H9 (cell line): ENCODE measurements around the gene MGAT4B. TPM values are rescaled to one million over a fixed set of nuclear protein-coding genes. Genes with fewer than 3 reads are reported as not detected.

ENCODE experiments used
- DNase-seq: peaks from one replicate; pipeline ENCODE4 v3.0.0-alpha.2; 2017
- H2AFZ ChIP-seq: one replicate; pipeline ENCODE4 v1.6.1; 2013; ENCODE audit warnings: mild to moderate bottlenecking, low read length, control low read depth, moderate library complexity
- H2AK5ac ChIP-seq: 2 replicates; pipeline ENCODE4 v1.6.1; 2013; ENCODE audit warnings: low read length, control low read depth, mixed read lengths; ENCODE audit not compliant: insufficient read length
- H2BK120ac ChIP-seq: one replicate; pipeline ENCODE4 v1.6.1; 2013; ENCODE audit warnings: low read depth, mild to moderate bottlenecking, low read length, control low read depth, inconsistent platforms; ENCODE audit not compliant: poor library complexity, severe bottlenecking
- H2BK12ac ChIP-seq: 2 replicates; pipeline ENCODE4 v1.6.1; 2013; ENCODE audit warnings: low read length, control low read depth, mixed read lengths, low read depth; ENCODE audit not compliant: insufficient read length
- H2BK15ac ChIP-seq: 2 replicates; pipeline ENCODE4 v1.6.1; 2013; ENCODE audit warnings: low read depth, low read length, control low read depth
- H2BK20ac ChIP-seq: one replicate; pipeline ENCODE4 v1.6.1; 2013; ENCODE audit warnings: low read depth, mild to moderate bottlenecking, low read length, control low read depth, inconsistent platforms; ENCODE audit not compliant: poor library complexity, severe bottlenecking
- H2BK5ac ChIP-seq: 2 replicates; pipeline ENCODE4 v1.6.1; 2013; ENCODE audit warnings: low read length, control low read depth, mixed read lengths; ENCODE audit not compliant: insufficient read length
- H3K14ac ChIP-seq: 2 replicates; pipeline ENCODE4 v1.6.1; 2013; ENCODE audit warnings: low read length, control low read depth; ENCODE audit not compliant: insufficient read depth
- H3K18ac ChIP-seq: 2 replicates; pipeline ENCODE4 v1.6.1; 2013; ENCODE audit warnings: low read depth, mild to moderate bottlenecking, mixed read lengths, low read length, control low read depth; ENCODE audit not compliant: insufficient read length
- H3K23ac ChIP-seq: 2 replicates; pipeline ENCODE4 v1.6.1; 2013; ENCODE audit warnings: low read length, control low read depth, mixed read lengths, low read depth; ENCODE audit not compliant: insufficient read length
- H3K23me2 ChIP-seq: 2 replicates; pipeline ENCODE4 v1.6.1; 2013; ENCODE audit warnings: low read depth, mild to moderate bottlenecking, mixed read lengths, low read length, control low read depth; ENCODE audit not compliant: insufficient read length, poor library complexity, severe bottlenecking
- H3K27ac ChIP-seq: 2 replicates; pipeline ENCODE4 v1.5.1; 2013; ENCODE audit warnings: low read length, control low read depth, mixed read lengths, low read depth; ENCODE audit not compliant: insufficient read length
- H3K27me3 ChIP-seq: 2 replicates; pipeline ENCODE4 v1.6.1; 2013; ENCODE audit warnings: low read length, control low read depth, inconsistent platforms; ENCODE audit not compliant: insufficient read depth
- H3K4ac ChIP-seq: 2 replicates; pipeline ENCODE4 v1.6.1; 2013; ENCODE audit warnings: low read depth, mild to moderate bottlenecking, control low read depth, inconsistent platforms, low read length, moderate library complexity
- H3K4me1 ChIP-seq: 2 replicates; pipeline ENCODE4 v1.6.1; 2013; ENCODE audit warnings: low read length, control low read depth, inconsistent platforms; ENCODE audit not compliant: insufficient read depth
- H3K4me2 ChIP-seq: 2 replicates; pipeline ENCODE4 v1.6.1; 2013; ENCODE audit warnings: low read length, control low read depth, mixed read lengths; ENCODE audit not compliant: insufficient read length, insufficient read depth
- H3K56ac ChIP-seq: 2 replicates; pipeline ENCODE4 v1.6.1; 2013; ENCODE audit warnings: low read depth, mild to moderate bottlenecking, mixed read lengths, low read length, control low read depth; ENCODE audit not compliant: insufficient read length
- H3K79me1 ChIP-seq: 2 replicates; pipeline ENCODE4 v1.6.1; 2013; ENCODE audit warnings: low read depth, mild to moderate bottlenecking, moderate library complexity, low read length, control low read depth, inconsistent platforms; ENCODE audit not compliant: insufficient read depth, poor library complexity, severe bottlenecking
- H3K79me2 ChIP-seq: 2 replicates; pipeline ENCODE4 v1.6.1; 2013; ENCODE audit warnings: low read length, control low read depth, inconsistent platforms; ENCODE audit not compliant: insufficient read depth
- H3K9ac ChIP-seq: 2 replicates; pipeline ENCODE4 v1.6.1; 2013; ENCODE audit warnings: low read length, control low read depth, mixed read lengths; ENCODE audit not compliant: insufficient read length; ENCODE audit errors: extremely low read depth
- H3K9me3 ChIP-seq: one replicate; pipeline ENCODE4 v1.6.1; 2013; ENCODE audit warnings: low read depth, low read length, inconsistent platforms; ENCODE audit not compliant: control insufficient read depth
- H3T11ph ChIP-seq: one replicate; pipeline ENCODE4 v1.6.1; 2013; ENCODE audit warnings: mild to moderate bottlenecking, low read length, control low read depth, inconsistent platforms
- H4K20me1 ChIP-seq: one replicate; pipeline ENCODE4 v1.6.1; 2013; ENCODE audit not compliant: control insufficient read depth, insufficient read length, insufficient read depth
- H4K5ac ChIP-seq: 2 replicates; pipeline ENCODE4 v1.6.1; 2013; ENCODE audit warnings: low read depth, mild to moderate bottlenecking, mixed read lengths, low read length, control low read depth; ENCODE audit not compliant: insufficient read length
- H4K8ac ChIP-seq: replicated peaks from 2 replicates; pipeline ENCODE4 v1.6.1; 2013; ENCODE audit warnings: low read length, control low read depth, mixed read lengths, low read depth; ENCODE audit not compliant: insufficient read length
- H4K91ac ChIP-seq: 2 replicates; pipeline ENCODE4 v1.6.1; 2013; ENCODE audit warnings: low read depth, mild to moderate bottlenecking, moderate library complexity, mixed read lengths, low read length, control low read depth; ENCODE audit not compliant: insufficient read length
- H3K27ac Mint-ChIP-seq, 3 experiments: 2 replicates in 2 of 3; 3 replicates in 1 of 3; pipeline ENCODE4 v1.8.0; 2020 to 2021; ENCODE audit warnings: mixed read lengths in 3 of 3, mild to moderate bottlenecking in 1 of 3, moderate library complexity in 1 of 3
- H3K27me3 Mint-ChIP-seq: 2 replicates; pipeline ENCODE4 v1.8.0; 2021; ENCODE audit warnings: low read depth, mild to moderate bottlenecking, moderate library complexity, mixed read lengths
- H3K36me3 Mint-ChIP-seq, 3 experiments: 2 replicates in 2 of 3; 3 replicates in 1 of 3; pipeline ENCODE4 v1.8.0; 2020 to 2021; ENCODE audit warnings: low read depth in 3 of 3, mixed read lengths in 3 of 3; ENCODE audit not compliant: insufficient read depth in 1 of 3
- H3K4me1 Mint-ChIP-seq, 2 experiments: 2 replicates each; pipeline ENCODE4 v1.8.0; 2020; ENCODE audit warnings: mixed read lengths in 2 of 2
- H3K4me3 Mint-ChIP-seq, 2 experiments: 2 replicates in 1 of 2; 3 replicates in 1 of 2; pipeline ENCODE4 v1.8.0; 2020 to 2021; ENCODE audit warnings: mild to moderate bottlenecking in 2 of 2, mixed read lengths in 2 of 2, moderate library complexity in 1 of 2
- H3K9me3 Mint-ChIP-seq, 2 experiments: 2 replicates in 1 of 2; 3 replicates in 1 of 2; pipeline ENCODE4 v1.8.0; 2020; ENCODE audit warnings: mild to moderate bottlenecking in 2 of 2, mixed read lengths in 2 of 2, moderate library complexity in 1 of 2
- CTCF ChIP-seq: fragments of 200-600 bp; sonication (generic); conservative IDR thresholded peaks from 3 replicates; pipeline ENCODE4 v1.8.0; 2021; ENCODE audit warnings: antibody characterized with exemption, mild to moderate bottlenecking
- WGBS: extraction: QIAGEN DNeasy Blood & Tissue Kit; methylation state at CpG from one replicate; pipeline ENCODE4 v1.1.7; 2013; ENCODE audit warnings: missing lambda C conversion rate, low lambda C conversion rate, mixed read lengths; ENCODE audit not compliant: insufficient read length; ENCODE audit errors: extremely low coverage; 5-methylcytosine and 5-hydroxymethylcytosine counted together
- total RNA-seq: library from RNA; stranded (reverse); gene quantifications from 2 replicates; pipeline ENCODE4 v1.2.1, GENCODE V29; 2021

The MGAT4B gene
- total RNA-seq, 1 experiment from 2014 or later = 147 TPM

DNA sequence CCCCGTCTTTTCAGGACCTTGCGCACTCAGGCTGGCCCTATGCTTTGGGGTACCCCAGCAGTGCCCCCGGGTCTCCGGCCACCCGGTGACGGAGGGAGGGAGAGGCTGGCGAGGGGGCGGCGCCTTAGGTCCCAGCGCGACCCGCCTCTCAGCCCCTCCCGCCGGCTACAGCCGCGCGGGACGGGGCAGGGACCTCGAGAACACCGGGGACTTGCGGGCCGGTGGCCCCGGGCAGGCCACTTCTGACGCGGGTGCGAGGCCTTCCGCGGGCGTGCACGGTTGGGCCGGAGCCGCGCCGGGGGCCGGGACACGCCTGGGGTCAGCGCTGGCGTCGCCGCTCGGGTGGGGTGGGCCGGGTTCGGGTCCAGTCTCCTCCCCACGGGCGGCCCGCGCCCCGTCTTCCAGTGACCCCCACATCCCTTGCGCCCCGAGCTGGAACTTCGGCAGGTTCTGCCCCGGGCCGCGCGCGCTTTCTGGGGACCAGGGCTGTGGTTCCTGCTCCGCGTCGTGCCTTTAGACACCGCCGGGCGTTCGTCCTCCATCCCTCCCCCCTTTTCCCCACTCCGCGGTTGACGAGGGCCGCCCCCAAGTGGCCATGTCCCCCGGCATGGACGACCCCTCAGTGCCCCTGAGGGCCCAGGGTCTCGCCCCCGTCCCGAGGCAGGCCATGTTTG lies 10.3 kb upstream of the MGAT4B start:
- no peak overlapping the region for H4K8ac ChIP-seq
- H3K14ac ChIP-seq = peak overlapping the region; percentile 27; the same call in 1 of the 2 replicates
- no peak overlapping the region for H3K23ac ChIP-seq
- H3K4me2 ChIP-seq = peak overlapping the region; percentile 19
- no peak overlapping the region for H3K56ac ChIP-seq
- Mint-ChIP-seq H3K27me3 (peaks cover 13% of the 10 kb centered on the region), H3K4me1 (peaks cover 36% of the 10 kb centered on the region in 2 experiments), H3K27ac (no peak overlapping the region), H3K9me3 (no peaks in the 10 kb centered on the region; a peak in 2 of 5 replicates), H3K4me3 (peak overlapping the region; percentile 46 to 77), H3K36me3 (peaks cover 5 to 29% (median 17%) of the 10 kb centered on the region in 3 experiments)
- no peak overlapping the region for H4K5ac ChIP-seq
- H2BK120ac ChIP-seq = no peak overlapping the region
- H3K18ac ChIP-seq = no peak overlapping the region
- H3K4ac ChIP-seq = no peak overlapping the region
- no peak overlapping the region for H3K9ac ChIP-seq
- no peak overlapping the region for H2BK20ac ChIP-seq
- no peak overlapping the region for H2BK15ac ChIP-seq
- H3K4me1 ChIP-seq = no peaks in the 10 kb centered on the region; the same call in 1 of the 2 replicates
- H3K9me3 ChIP-seq = no peaks in the 10 kb centered on the region
- H4K91ac ChIP-seq = no peak overlapping the region
- H2AFZ ChIP-seq = no peak overlapping the region
- no peak overlapping the region for H3T11ph ChIP-seq
- no CpG with 5 or more reads among the region's 72 CpGs for WGBS
- H3K79me1 ChIP-seq = peaks cover 1% of the 10 kb centered on the region
- peaks cover 2% of the 10 kb centered on the region; the same call in 1 of the 2 replicates for H3K79me2 ChIP-seq
- no peak overlapping the region for H3K27ac ChIP-seq
- H2BK12ac ChIP-seq = no peak overlapping the region
- H4K20me1 ChIP-seq = no peaks in the 10 kb centered on the region
- no peak overlapping the region for H2BK5ac ChIP-seq
- H2AK5ac ChIP-seq = no peak overlapping the region
- H3K23me2 ChIP-seq = peaks cover 16% of the 10 kb centered on the region
- no peak for DNase-seq
- no peak for TF ChIP-seq CTCF
- no peaks in the 10 kb centered on the region for H3K27me3 ChIP-seq
